ENCODE measurements around the gene TCF7L2.
A peak's percentile ranks its signal among the peaks of the same experiment; 100 is the strongest.

The TCF7L2 gene

GRCh38 chr10:112953174-112954159 lies 3.4 kb downstream of the TCF7L2 start:
- H3K4me1 ChIP-seq (ENCODE audit: insufficient read depth, low read length): peaks cover 24% of the 10 kb centered on the region
- no peaks in the 10 kb centered on the region for H3K9me3 ChIP-seq (ENCODE audit: control insufficient read depth, insufficient read depth, low read length)
- peak overlapping the region; percentile 98 for H3K9ac ChIP-seq (ENCODE audit: low read depth, low read length)
- H3K36me3 ChIP-seq (ENCODE audit: insufficient read depth, low read length): no peaks in the 10 kb centered on the region

DNA sequence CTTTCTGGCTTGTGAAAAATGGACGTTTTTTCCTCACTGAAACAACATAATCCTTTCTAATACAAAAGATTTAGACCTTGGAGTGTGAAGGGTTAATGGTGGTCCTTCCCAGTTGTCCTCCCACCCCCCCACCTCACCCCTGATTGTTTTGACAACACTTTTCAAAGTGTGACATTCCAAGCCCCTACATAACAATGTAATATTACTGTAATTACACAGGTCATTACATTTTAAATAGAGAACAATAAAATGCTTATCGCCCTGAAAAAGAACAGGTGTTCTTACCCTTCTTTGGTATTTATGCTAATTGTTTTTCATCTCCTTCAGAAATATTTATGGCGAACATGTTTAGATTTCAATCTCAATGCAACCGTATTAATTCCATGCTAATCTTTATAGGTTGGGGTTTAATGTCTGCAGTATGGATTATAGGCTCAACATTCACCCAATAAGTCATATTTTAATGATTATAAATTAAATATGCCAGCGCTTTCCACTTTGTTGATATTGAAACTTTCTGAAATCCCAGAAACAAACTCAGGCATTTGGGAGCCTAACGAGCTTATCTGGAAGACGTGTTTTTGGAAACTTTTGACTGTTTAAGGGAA lies 5.0 kb downstream of the TCF7L2 start:
- H3K9me3 ChIP-seq (ENCODE audit: control insufficient read depth, insufficient read depth, low read length): no peaks in the 10 kb centered on the region
- no peaks in the 10 kb centered on the region for H3K36me3 ChIP-seq (ENCODE audit: insufficient read depth, low read length)
- H3K4me1 ChIP-seq (ENCODE audit: insufficient read depth, low read length): peaks cover 33% of the 10 kb centered on the region
- peak overlapping the region; percentile 50 for H3K9ac ChIP-seq (ENCODE audit: low read depth, low read length)

DNA sequence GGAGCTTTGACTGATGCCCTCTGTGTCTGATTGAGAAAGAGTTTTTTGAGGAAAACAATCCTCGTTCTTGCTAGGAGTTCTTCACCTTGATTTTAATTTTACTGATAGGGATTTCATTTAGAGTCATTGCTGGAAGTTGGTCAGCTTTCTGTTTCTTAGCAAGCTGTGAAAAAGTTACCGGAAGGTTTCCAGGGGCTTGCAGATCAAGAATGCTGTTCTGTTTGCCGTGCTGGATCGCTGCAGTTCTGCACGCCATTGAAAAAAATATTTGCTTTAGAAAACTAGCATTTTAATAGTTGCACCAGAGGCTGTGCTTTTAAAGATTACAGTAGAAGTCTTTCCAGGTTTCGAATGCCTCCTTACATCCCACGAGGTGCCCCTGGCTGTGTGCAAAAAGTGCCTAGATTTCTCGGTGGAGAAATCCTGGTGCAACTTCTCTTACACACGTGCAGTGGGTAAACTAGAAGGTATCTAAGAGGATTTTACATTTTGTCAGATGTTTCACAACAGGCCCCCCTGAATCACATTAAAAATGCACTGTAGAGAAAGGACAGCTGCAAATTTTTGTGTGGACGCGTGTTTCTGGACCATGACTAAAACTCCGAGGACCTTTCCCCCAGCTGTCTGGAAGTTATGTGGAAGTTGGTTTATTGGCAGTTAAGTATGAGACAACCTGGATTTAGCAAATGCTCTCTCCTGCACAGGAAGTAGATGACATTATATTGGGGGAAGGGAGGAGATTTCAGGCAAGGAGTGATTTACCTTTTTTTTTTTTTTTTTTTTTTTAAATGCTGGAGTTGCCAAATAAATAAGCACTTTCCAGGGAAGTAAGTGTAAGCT lies 5.8 kb downstream of the TCF7L2 start:
- H3K4me1 ChIP-seq (ENCODE audit: insufficient read depth, low read length): peaks cover 38% of the 10 kb centered on the region
- H3K36me3 ChIP-seq (ENCODE audit: insufficient read depth, low read length): no peaks in the 10 kb centered on the region
- peak overlapping the region; percentile 50 for H3K9ac ChIP-seq (ENCODE audit: low read depth, low read length)
- no peaks in the 10 kb centered on the region for H3K9me3 ChIP-seq (ENCODE audit: control insufficient read depth, insufficient read depth, low read length)

GRCh38 chr10:112956631-112957350 lies 6.7 kb downstream of the TCF7L2 start:
- H3K9ac ChIP-seq (ENCODE audit: low read depth, low read length): peak overlapping the region; percentile 50
- no peaks in the 10 kb centered on the region for H3K36me3 ChIP-seq (ENCODE audit: insufficient read depth, low read length)
- peaks cover 44% of the 10 kb centered on the region for H3K4me1 ChIP-seq (ENCODE audit: insufficient read depth, low read length)

GRCh38 chr10:112957640-112958092 lies 7.6 kb downstream of the TCF7L2 start:
- peaks cover 44% of the 10 kb centered on the region for H3K4me1 ChIP-seq (ENCODE audit: insufficient read depth, low read length)
- H3K9ac ChIP-seq (ENCODE audit: low read depth, low read length): peak overlapping the region; percentile 37
- H3K9me3 ChIP-seq (ENCODE audit: control insufficient read depth, insufficient read depth, low read length): no peaks in the 10 kb centered on the region
- no peaks in the 10 kb centered on the region for H3K36me3 ChIP-seq (ENCODE audit: insufficient read depth, low read length)

More at GRCh38 chr10:112956631-112957350, 6.7 kb downstream of the TCF7L2 start:
- H3K9me3 ChIP-seq (ENCODE audit: control insufficient read depth, insufficient read depth, low read length): no peaks in the 10 kb centered on the region

GRCh38 chr10:112958275-112958995 lies 8.4 kb downstream of the TCF7L2 start:
- H3K9ac ChIP-seq (ENCODE audit: low read depth, low read length): peak overlapping the region; percentile 37
- no peaks in the 10 kb centered on the region for H3K9me3 ChIP-seq (ENCODE audit: control insufficient read depth, insufficient read depth, low read length)
- H3K36me3 ChIP-seq (ENCODE audit: insufficient read depth, low read length): no peaks in the 10 kb centered on the region
- peaks cover 48% of the 10 kb centered on the region for H3K4me1 ChIP-seq (ENCODE audit: insufficient read depth, low read length)

DNA sequence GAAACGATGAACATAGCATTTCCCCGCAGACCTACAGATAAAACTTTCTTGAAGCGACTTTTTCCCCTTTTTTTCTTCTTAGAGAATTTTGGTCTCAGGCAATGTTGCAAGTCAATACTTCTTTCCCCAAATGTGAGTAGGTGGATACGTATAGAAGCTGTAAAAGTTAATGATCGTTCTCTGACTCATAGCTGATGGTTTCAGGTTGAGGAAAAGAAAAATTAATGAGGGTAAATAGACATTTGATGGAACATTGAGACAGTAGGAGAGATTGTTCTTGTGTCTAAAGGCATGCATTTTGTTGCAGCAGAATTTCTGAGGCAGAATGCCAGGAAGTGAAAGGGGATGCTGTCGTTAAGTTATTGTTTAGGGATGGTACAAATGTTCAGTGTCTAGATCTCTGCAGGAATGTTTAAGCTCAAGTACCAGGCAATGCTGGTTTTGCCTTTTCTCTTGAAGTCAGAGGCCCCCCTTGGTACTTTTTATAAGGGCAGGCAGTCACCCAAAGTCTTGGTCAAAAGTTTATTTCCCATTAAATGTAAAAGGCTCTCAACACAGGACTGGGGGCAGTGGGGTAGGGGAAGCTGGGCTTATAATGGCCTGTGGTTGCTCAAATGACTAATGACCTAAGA lies 9.3 kb downstream of the TCF7L2 start:
- Histone ChIP-seq H3K36me3 (ENCODE audit: insufficient read depth, low read length) (no peaks in the 10 kb centered on the region), H3K9me3 (ENCODE audit: control insufficient read depth, insufficient read depth, low read length) (no peaks in the 10 kb centered on the region), H3K4me1 (ENCODE audit: insufficient read depth, low read length) (peaks cover 57% of the 10 kb centered on the region), H3K9ac (ENCODE audit: low read depth, low read length) (0 out of 2 replicates have a peak overlapping the region, but pooled peaks have one; percentile 3)

DNA sequence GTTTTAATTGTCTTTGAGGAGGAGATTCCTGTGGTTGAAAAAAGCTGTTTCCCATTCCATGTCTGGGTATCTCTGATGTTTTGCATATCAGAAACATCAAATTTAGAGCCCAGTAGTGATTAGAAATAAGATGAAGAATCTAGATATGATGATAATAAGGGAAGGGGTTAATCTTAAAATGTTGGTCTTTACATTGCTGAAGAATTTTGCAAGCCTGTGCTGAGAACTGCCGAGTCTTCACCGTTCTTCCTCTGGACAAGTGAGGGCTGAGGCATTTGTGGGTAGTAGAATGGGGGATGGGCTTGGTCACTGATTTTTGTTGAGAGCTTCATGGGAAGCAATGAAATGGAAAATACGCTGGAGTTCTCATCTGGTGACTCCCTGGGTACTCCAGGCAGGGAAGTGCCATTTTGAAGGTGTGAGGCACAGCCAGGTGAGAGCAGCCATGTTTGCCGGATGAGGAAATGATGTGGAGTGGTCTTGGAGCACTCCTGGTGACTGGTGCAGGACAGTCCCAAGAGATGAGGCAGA lies 10.2 kb downstream of the TCF7L2 start:
- Histone ChIP-seq H3K36me3 (ENCODE audit: insufficient read depth, low read length) (no peaks in the 10 kb centered on the region), H3K9me3 (ENCODE audit: control insufficient read depth, insufficient read depth, low read length) (no peaks in the 10 kb centered on the region), H3K9ac (ENCODE audit: low read depth, low read length) (no peak overlapping the region; the same call in 1 of the 2 replicates), H3K4me1 (ENCODE audit: insufficient read depth, low read length) (peaks cover 59% of the 10 kb centered on the region)

DNA sequence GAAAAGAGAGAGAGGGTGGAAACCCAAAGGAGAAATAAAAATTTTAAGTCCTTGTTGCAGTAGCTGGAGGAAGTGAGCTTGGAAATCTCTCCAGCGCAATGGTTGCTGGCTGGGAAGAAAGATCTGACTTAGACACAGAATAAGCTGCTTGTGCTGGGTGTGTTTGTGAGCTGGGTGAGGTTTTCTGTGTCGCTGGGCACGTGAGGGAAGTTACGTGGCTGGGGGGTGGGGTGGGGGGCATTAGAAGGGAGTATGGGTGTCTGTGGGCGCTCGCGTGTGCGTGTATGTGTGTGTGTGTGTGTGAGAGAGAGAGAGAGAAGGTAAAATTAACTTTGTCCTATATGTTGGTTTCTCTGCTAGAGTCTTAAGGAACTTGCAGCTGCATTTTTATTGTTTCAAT lies 11.6 kb downstream of the TCF7L2 start:
- Histone ChIP-seq H3K4me1 (ENCODE audit: insufficient read depth, low read length) (peaks cover 59% of the 10 kb centered on the region), H3K9me3 (ENCODE audit: control insufficient read depth, insufficient read depth, low read length) (no peaks in the 10 kb centered on the region), H3K9ac (ENCODE audit: low read depth, low read length) (no peak overlapping the region), H3K36me3 (ENCODE audit: insufficient read depth, low read length) (no peaks in the 10 kb centered on the region)

GRCh38 chr10:112962343-112962742 lies 12.3 kb downstream of the TCF7L2 start:
- Histone ChIP-seq H3K9me3 (ENCODE audit: control insufficient read depth, insufficient read depth, low read length) (no peaks in the 10 kb centered on the region), H3K9ac (ENCODE audit: low read depth, low read length) (no peak overlapping the region), H3K4me1 (ENCODE audit: insufficient read depth, low read length) (peaks cover 58% of the 10 kb centered on the region), H3K36me3 (ENCODE audit: insufficient read depth, low read length) (no peaks in the 10 kb centered on the region)

- H3K4me1 ChIP-seq (ENCODE audit: insufficient read depth, low read length): peaks cover 46% of the 10 kb centered on the region
- no peak overlapping the region for H3K9ac ChIP-seq (ENCODE audit: low read depth, low read length)
- H3K9me3 ChIP-seq (ENCODE audit: control insufficient read depth, insufficient read depth, low read length): no peaks in the 10 kb centered on the region
- 0 out of 2 replicates have a peak, but pooled peaks cover 1% of the 10 kb centered on the region for H3K36me3 ChIP-seq (ENCODE audit: insufficient read depth, low read length)
Measured at GRCh38 chr10:112963835-112964234, 13.8 kb downstream of the TCF7L2 start.

GRCh38 chr10:112964482-112964881 lies 14.4 kb downstream of the TCF7L2 start:
- peaks cover 4% of the 10 kb centered on the region; the same call in 1 of the 2 replicates for H3K36me3 ChIP-seq (ENCODE audit: insufficient read depth, low read length)

More at GRCh38 chr10:112964482-112964881, 14.4 kb downstream of the TCF7L2 start:
- H3K9ac ChIP-seq (ENCODE audit: low read depth, low read length): no peak overlapping the region
- H3K4me1 ChIP-seq (ENCODE audit: insufficient read depth, low read length): peaks cover 39% of the 10 kb centered on the region
- no peaks in the 10 kb centered on the region for H3K9me3 ChIP-seq (ENCODE audit: control insufficient read depth, insufficient read depth, low read length)

Data from ES-I3 (cell line).